Neuronal stem cell (in vitro differentiated cells): ENCODE measurements around the gene POTEI.
"Not testable (repeated sequence)": the region's sequence is repeated elsewhere in the genome, so short reads cannot be mapped to it uniquely, and the experiment has no call there.

Experiments used
- DNase-seq: peaks from one replicate; pipeline ENCODE4 v3.0.0-alpha.2; 2013; ENCODE audit warnings: low spot score
- H2AFZ ChIP-seq: one replicate; pipeline ENCODE4 v1.6.1; 2013; ENCODE audit warnings: mild to moderate bottlenecking, low read length, inconsistent platforms
- H2AK5ac ChIP-seq: 2 replicates; pipeline ENCODE4 v1.6.1; 2013; ENCODE audit warnings: low read depth, mild to moderate bottlenecking, inconsistent platforms, low read length, moderate library complexity, mixed read lengths
- H2BK120ac ChIP-seq: 2 replicates; pipeline ENCODE4 v1.6.1; 2013; ENCODE audit warnings: low read depth, mild to moderate bottlenecking, inconsistent platforms, low read length, moderate library complexity, mixed read lengths
- H2BK12ac ChIP-seq: one replicate; pipeline ENCODE4 v1.6.1; 2013; ENCODE audit warnings: low read length, inconsistent platforms
- H2BK15ac ChIP-seq: 2 replicates; pipeline ENCODE4 v1.6.1; 2013; ENCODE audit warnings: mild to moderate bottlenecking, low read length, inconsistent platforms, mixed read lengths
- H2BK5ac ChIP-seq: one replicate; pipeline ENCODE4 v1.6.1; 2013; ENCODE audit warnings: inconsistent platforms, mild to moderate bottlenecking, low read length, moderate library complexity
- H3K14ac ChIP-seq: one replicate; pipeline ENCODE4 v1.6.1; 2013; ENCODE audit warnings: low read length, inconsistent platforms
- H3K18ac ChIP-seq: 2 replicates; pipeline ENCODE4 v1.6.1; 2013; ENCODE audit warnings: low read length, inconsistent platforms
- H3K23ac ChIP-seq: 2 replicates; pipeline ENCODE4 v1.6.1; 2013; ENCODE audit warnings: low read depth, mild to moderate bottlenecking, mixed read lengths, low read length, inconsistent platforms; ENCODE audit not compliant: poor library complexity
- H3K27ac ChIP-seq: replicated peaks from 3 replicates; pipeline ENCODE4 v1.5.1; 2013; ENCODE audit warnings: low read length, inconsistent platforms
- H3K27me3 ChIP-seq, 3 experiments: 2 replicates each; pipeline ENCODE4 v1.6.1; 2013; ENCODE audit warnings: low read length in 3 of 3, mild to moderate bottlenecking in 2 of 3, inconsistent platforms in 1 of 3, low read depth in 1 of 3, mixed read lengths in 1 of 3, moderate library complexity in 1 of 3; ENCODE audit not compliant: control insufficient read depth in 3 of 3, insufficient read depth in 3 of 3
- H3K36me3 ChIP-seq, 2 donors: replicated peaks in 1 of 2; 2 replicates each; pipeline ENCODE4 v1.6.1; 2013; ENCODE audit warnings: low read length in 2 of 2; ENCODE audit not compliant: control insufficient read depth in 2 of 2, insufficient read depth in 2 of 2
- H3K4ac ChIP-seq: 2 replicates; pipeline ENCODE4 v1.6.1; 2013; ENCODE audit warnings: inconsistent platforms, mild to moderate bottlenecking, low read length, moderate library complexity
- H3K4me1 ChIP-seq, 2 donors: 1 replicate in 1 of 2; 2 replicates in 1 of 2; pipeline ENCODE4 v1.6.1; 2013; ENCODE audit warnings: low read length in 2 of 2, low read depth in 1 of 2; ENCODE audit not compliant: control insufficient read depth in 2 of 2, insufficient read depth in 1 of 2
- H3K4me2 ChIP-seq: one replicate; pipeline ENCODE4 v1.6.1; 2013; ENCODE audit warnings: mild to moderate bottlenecking, low read length, inconsistent platforms; ENCODE audit not compliant: insufficient read depth, poor library complexity, severe bottlenecking
- H3K4me3 ChIP-seq, 2 donors: 2 replicates each; pipeline ENCODE4 v1.5.1; 2013; ENCODE audit warnings: low read length in 2 of 2, mild to moderate bottlenecking in 2 of 2, inconsistent platforms in 1 of 2, moderate library complexity in 1 of 2
- H3K79me1 ChIP-seq: one replicate; pipeline ENCODE4 v1.6.1; 2013; ENCODE audit warnings: low read depth, mild to moderate bottlenecking, inconsistent platforms, low read length, moderate library complexity
- H3K9ac ChIP-seq: one replicate; pipeline ENCODE4 v1.6.1; 2013; ENCODE audit warnings: mild to moderate bottlenecking, low read depth, low read length, inconsistent platforms; ENCODE audit not compliant: poor library complexity
- H3K9me3 ChIP-seq, 2 donors: replicated peaks in 1 of 2; 2 replicates each; pipeline versions ENCODE3 to v1.6.1; 2013; ENCODE audit warnings: low read length in 2 of 2, mild to moderate bottlenecking in 2 of 2, inconsistent platforms in 1 of 2, low read depth in 1 of 2, mixed read lengths in 1 of 2, moderate library complexity in 1 of 2; ENCODE audit not compliant: control insufficient read depth in 2 of 2, insufficient read depth in 1 of 2
- H4K8ac ChIP-seq: one replicate; pipeline ENCODE4 v1.6.1; 2013; ENCODE audit warnings: low read depth, mild to moderate bottlenecking, inconsistent platforms, low read length, moderate library complexity
- H4K91ac ChIP-seq: one replicate; pipeline ENCODE4 v1.6.1; 2013; ENCODE audit warnings: low read length, low read depth, mild to moderate bottlenecking, inconsistent platforms; ENCODE audit not compliant: poor library complexity
- WGBS, 2 donors: extraction: QIAGEN DNeasy Blood & Tissue Kit; methylation state at CpG; one replicate each; pipeline ENCODE4 v1.1.7; 2013; ENCODE audit warnings: missing lambda C conversion rate in 2 of 2, mixed read lengths in 1 of 2; ENCODE audit not compliant: insufficient read length in 2 of 2, insufficient replicate concordance in 1 of 2; ENCODE audit errors: extremely low coverage in 2 of 2; 5-methylcytosine and 5-hydroxymethylcytosine counted together

Gene POTEI

DNA sequence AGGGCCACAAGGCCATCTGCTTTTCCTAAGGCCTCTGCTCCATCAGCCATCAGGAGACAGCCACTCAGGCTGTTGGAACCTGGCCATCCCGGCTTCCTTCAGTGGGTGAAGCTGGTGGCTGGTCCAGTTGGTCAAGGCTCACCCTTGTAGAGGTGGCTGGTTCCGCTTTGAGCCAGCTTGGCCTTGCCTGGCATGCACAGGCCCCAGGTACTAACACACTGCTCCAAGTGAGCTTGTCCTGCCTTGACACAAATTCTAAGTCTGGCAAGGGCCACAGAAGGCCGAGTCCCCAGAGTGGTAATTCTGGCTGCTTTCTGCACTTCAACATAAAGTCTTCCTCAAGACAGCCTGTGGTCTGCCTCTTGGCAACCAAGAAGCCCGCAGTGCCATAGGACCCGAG, 56.2 kb downstream of the POTEI start:
- H2BK15ac ChIP-seq, H3K9me3 ChIP-seq, DNase-seq, H3K23ac ChIP-seq, H3K9ac ChIP-seq, H2BK12ac ChIP-seq, H3K27ac ChIP-seq, H3K4ac ChIP-seq, H4K91ac ChIP-seq, H3K4me2 ChIP-seq, H3K36me3 ChIP-seq, H2AFZ ChIP-seq, H3K14ac ChIP-seq, H3K4me1 ChIP-seq, H2BK120ac ChIP-seq, H2AK5ac ChIP-seq, H3K79me1 ChIP-seq, H2BK5ac ChIP-seq, H4K8ac ChIP-seq, H3K27me3 ChIP-seq, H3K18ac ChIP-seq, H3K4me3 ChIP-seq: not testable (repeated sequence)
- no CpG with 5 or more reads among the region's 5 CpGs for WGBS, 2 donors

DNA sequence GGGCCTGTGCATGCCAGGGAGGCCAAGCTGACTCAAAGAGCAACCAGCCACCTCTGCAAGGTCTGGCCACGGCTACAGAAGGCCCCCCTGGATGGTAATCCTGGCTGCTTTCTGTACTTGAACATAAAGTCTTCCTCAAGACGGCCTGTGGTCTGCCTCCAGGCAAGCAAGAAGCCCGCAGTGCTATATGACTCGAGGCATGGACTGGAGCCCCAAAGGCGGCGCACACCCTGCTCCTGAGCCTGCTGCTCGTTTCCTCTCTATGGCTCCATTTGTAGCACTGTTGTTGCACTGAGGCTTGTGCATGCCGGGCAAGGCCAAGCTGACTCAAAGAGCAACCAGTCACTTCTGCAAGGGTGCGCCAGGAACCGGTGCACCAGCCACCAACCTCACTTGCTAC, 57.3 kb downstream of the POTEI start:
- not testable (repeated sequence) for H3K4me1 ChIP-seq, H3K9me3 ChIP-seq, H2AFZ ChIP-seq, H3K4me3 ChIP-seq, H4K8ac ChIP-seq, H3K27ac ChIP-seq, H3K4ac ChIP-seq, H3K23ac ChIP-seq, H2BK15ac ChIP-seq, H2BK120ac ChIP-seq, H3K4me2 ChIP-seq, H3K79me1 ChIP-seq, H3K18ac ChIP-seq, H2BK12ac ChIP-seq, H3K14ac ChIP-seq, H4K91ac ChIP-seq, DNase-seq, H3K9ac ChIP-seq, H3K27me3 ChIP-seq, H2AK5ac ChIP-seq, H3K36me3 ChIP-seq, H2BK5ac ChIP-seq
- WGBS, 2 donors: no CpG with 5 or more reads among the region's 10 CpGs

GRCh38 chr2:130451278-130451677, 57.9 kb downstream of the POTEI start:
- WGBS, 2 donors: no CpG with 5 or more reads among the region's 3 CpGs
- H3K23ac ChIP-seq, H4K8ac ChIP-seq, H2BK120ac ChIP-seq, H2AFZ ChIP-seq, H3K4me1 ChIP-seq, DNase-seq, H3K9me3 ChIP-seq, H2BK12ac ChIP-seq, H2BK5ac ChIP-seq, H2AK5ac ChIP-seq, H3K18ac ChIP-seq, H3K36me3 ChIP-seq, H3K4me2 ChIP-seq, H3K27ac ChIP-seq, H3K27me3 ChIP-seq, H3K4ac ChIP-seq, H4K91ac ChIP-seq, H3K79me1 ChIP-seq, H3K14ac ChIP-seq, H3K4me3 ChIP-seq, H2BK15ac ChIP-seq, H3K9ac ChIP-seq: not testable (repeated sequence)

GRCh38 chr2:130450366-130450765, 58.8 kb downstream of the POTEI start:
- not testable (repeated sequence) for H2BK15ac ChIP-seq, H3K36me3 ChIP-seq, H3K9me3 ChIP-seq, H3K14ac ChIP-seq, H3K27ac ChIP-seq, H2BK120ac ChIP-seq, H3K79me1 ChIP-seq, H3K4ac ChIP-seq, H3K18ac ChIP-seq, H4K91ac ChIP-seq, H3K23ac ChIP-seq, H2AK5ac ChIP-seq, H2AFZ ChIP-seq, DNase-seq, H3K27me3 ChIP-seq, H3K4me2 ChIP-seq, H2BK12ac ChIP-seq, H3K4me3 ChIP-seq, H4K8ac ChIP-seq, H2BK5ac ChIP-seq, H3K4me1 ChIP-seq, H3K9ac ChIP-seq
- no CpG with 5 or more reads among the region's 7 CpGs for WGBS, 2 donors
